ENCODE measurements around the gene PPP1R11. TPM values are rescaled to one million over a fixed set of nuclear protein-coding genes. Genes with fewer than 3 reads are reported as not detected.
"Not testable (repeated sequence)": the region's sequence is repeated elsewhere in the genome, so short reads cannot be mapped to it uniquely, and the experiment has no call there.

Gene PPP1R11
- total RNA-seq, 1 donor, result 52.5 TPM

- no peak for TF ChIP-seq CTCF (IDR thresholded peaks at IDR 0.05; ENCODE audit: insufficient read depth, low read length)
- DNase-seq (ENCODE audit: low read depth), result no peak
Measured at GRCh38 chr6:30031381-30031780, 35.6 kb upstream of the PPP1R11 start.

GRCh38 chr6:30033440-30033839, 33.6 kb upstream of the PPP1R11 start:
- DNase-seq (ENCODE audit: low read depth), result peak; percentile 64
- H3K4me3 ChIP-seq (ENCODE audit: low read depth, low read length), result not testable (repeated sequence)

More at GRCh38 chr6:30031381-30031780, 35.6 kb upstream of the PPP1R11 start:
- no peak overlapping the region for H3K4me3 ChIP-seq (ENCODE audit: low read depth, low read length)

GRCh38 chr6:30035784-30036183, 31.2 kb upstream of the PPP1R11 start:
- DNase-seq (ENCODE audit: low read depth), result no peak
- TF ChIP-seq CTCF (IDR thresholded peaks at IDR 0.05; ENCODE audit: insufficient read depth, low read length), result no peak
- H3K4me3 ChIP-seq (ENCODE audit: low read depth, low read length), result no peak overlapping the region

GRCh38 chr6:30037182-30037788, 29.7 kb upstream of the PPP1R11 start:
- peak; percentile 49 for TF ChIP-seq CTCF (IDR thresholded peaks at IDR 0.05; ENCODE audit: insufficient read depth, low read length)
- DNase-seq (ENCODE audit: low read depth), result peak; percentile 22
- H3K4me3 ChIP-seq (ENCODE audit: low read depth, low read length), result no peak overlapping the region

- no peak overlapping the region for H3K4me3 ChIP-seq (ENCODE audit: low read depth, low read length)
- DNase-seq (ENCODE audit: low read depth), result no peak
- TF ChIP-seq CTCF (IDR thresholded peaks at IDR 0.05; ENCODE audit: insufficient read depth, low read length), result no peak
Measured at GRCh38 chr6:30041221-30041620, 25.8 kb upstream of the PPP1R11 start.

- no peak overlapping the region for H3K4me3 ChIP-seq (ENCODE audit: low read depth, low read length)
- no peak for DNase-seq (ENCODE audit: low read depth)
- TF ChIP-seq CTCF (IDR thresholded peaks at IDR 0.05; ENCODE audit: insufficient read depth, low read length), result no peak
Measured at GRCh38 chr6:30041821-30042220, 25.2 kb upstream of the PPP1R11 start.

- TF ChIP-seq CTCF (IDR thresholded peaks at IDR 0.05; ENCODE audit: insufficient read depth, low read length), result no peak
- no peak overlapping the region for H3K4me3 ChIP-seq (ENCODE audit: low read depth, low read length)
- no peak for DNase-seq (ENCODE audit: low read depth)
Measured at GRCh38 chr6:30042476-30042875, 24.5 kb upstream of the PPP1R11 start.
